Measurements from ENCODE around the gene SNRPB2. TPM values are rescaled to one million over a fixed set of nuclear protein-coding genes. Genes with fewer than 3 reads are reported as not detected.

Gene SNRPB2
- total RNA-seq, 1 donor from 2014 or later, result 53.6 TPM

GRCh38 chr20:16781496-16781895 lies 51.7 kb downstream of the SNRPB2 start:
- DNase-seq (ENCODE audit: extremely low read depth, low read depth, low spot score), result no peak

- no peak for DNase-seq (ENCODE audit: extremely low read depth, low read depth, low spot score)
Measured at GRCh38 chr20:16785226-16785625, 55.4 kb downstream of the SNRPB2 start.

Other genes with a start within 250 kb of the SNRPB2 start
- 4.8 and 8.2 TPM in 2 replicates for gene KIF16B, start 156.6 kb upstream of the SNRPB2 start, total RNA-seq
- not detected in 2 replicates for gene OTOR, start 18.3 kb downstream of the SNRPB2 start, total RNA-seq

All from glomerular endothelial cell (primary cell).